Measurements from ENCODE around the gene PSAPL1.

The PSAPL1 gene

GRCh38 chr4:7393601-7394575 is 40.8 kb downstream of the PSAPL1 start:
- no peak for DNase-seq

- DNase-seq = no peak
Observed at GRCh38 chr4:7392438-7393421, 42.0 kb downstream of the PSAPL1 start.

- DNase-seq = no peak
Observed at GRCh38 chr4:7391637-7392437, 42.9 kb downstream of the PSAPL1 start.

GRCh38 chr4:7390906-7391636 is 43.7 kb downstream of the PSAPL1 start:
- no peak for DNase-seq

- no peak for DNase-seq
Observed at GRCh38 chr4:7390336-7390735, 44.4 kb downstream of the PSAPL1 start.

GRCh38 chr4:7389719-7390118 is 45.0 kb downstream of the PSAPL1 start:
- DNase-seq = no peak

- DNase-seq = no peak
Observed at GRCh38 chr4:7389101-7389701, 45.5 kb downstream of the PSAPL1 start.

- DNase-seq = no peak
Observed at GRCh38 chr4:7388627-7389026, 46.1 kb downstream of the PSAPL1 start.

GRCh38 chr4:7387925-7388324 is 46.8 kb downstream of the PSAPL1 start:
- no peak for DNase-seq

GRCh38 chr4:7384929-7385890 is 49.5 kb downstream of the PSAPL1 start:
- no peak for DNase-seq

- DNase-seq = no peak
Observed at GRCh38 chr4:7384003-7384928, 50.5 kb downstream of the PSAPL1 start.

- no peak for DNase-seq
Observed at GRCh38 chr4:7383266-7383665, 51.5 kb downstream of the PSAPL1 start.

- no peak for DNase-seq
Observed at GRCh38 chr4:7382634-7383014, 52.1 kb downstream of the PSAPL1 start.

- no peak for DNase-seq
Observed at GRCh38 chr4:7381890-7382633, 52.7 kb downstream of the PSAPL1 start.

GRCh38 chr4:7381221-7381889 is 53.4 kb downstream of the PSAPL1 start:
- no peak for DNase-seq
